Chondrocyte (in vitro differentiated cells): ENCODE data around the gene LY9. TPM values are rescaled to one million over a fixed set of nuclear protein-coding genes. Genes with fewer than 3 reads are reported as not detected.

Source experiments
- DNase-seq: peaks from one replicate; pipeline ENCODE4 v3.0.0; 2021; ENCODE audit warnings: mixed read lengths, low spot score
- H3K27ac Mint-ChIP-seq: one replicate; pipeline ENCODE4 v1.8.0; 2021; ENCODE audit warnings: mild to moderate bottlenecking, moderate library complexity, mixed read lengths; ENCODE audit not compliant: unreplicated experiment
- H3K27me3 Mint-ChIP-seq: 2 replicates; pipeline ENCODE4 v1.8.0; 2021; ENCODE audit warnings: low read depth, mixed read lengths
- H3K36me3 Mint-ChIP-seq: 2 replicates; pipeline ENCODE4 v1.8.0; 2021; ENCODE audit warnings: low read depth, mixed read lengths
- H3K4me1 Mint-ChIP-seq: 2 replicates; pipeline ENCODE4 v1.8.0; 2021; ENCODE audit warnings: low read depth, mild to moderate bottlenecking, mixed read lengths
- H3K4me3 Mint-ChIP-seq: one replicate; pipeline ENCODE4 v1.8.0; 2021; ENCODE audit warnings: mild to moderate bottlenecking, moderate library complexity, mixed read lengths; ENCODE audit not compliant: unreplicated experiment
- H3K9me3 Mint-ChIP-seq: 2 replicates; pipeline ENCODE4 v1.8.0; 2021; ENCODE audit warnings: low read depth, mixed read lengths
- total RNA-seq: library from RNA; stranded (reverse); gene quantifications from 3 replicates; pipeline ENCODE4 v1.2.1, GENCODE V29; 2021
- TF ChIP-seq, protein P1 (sequence below): fragments of 200-600 bp; sonication (generic); IDR thresholded peaks from 2 replicates; pipeline ENCODE4 v1.5.0; 2021; ENCODE audit warnings: antibody characterized with exemption, mild to moderate bottlenecking, moderate library complexity

LY9 gene
- total RNA-seq, 1 donor from 2014 or later, result not detected

DNA sequence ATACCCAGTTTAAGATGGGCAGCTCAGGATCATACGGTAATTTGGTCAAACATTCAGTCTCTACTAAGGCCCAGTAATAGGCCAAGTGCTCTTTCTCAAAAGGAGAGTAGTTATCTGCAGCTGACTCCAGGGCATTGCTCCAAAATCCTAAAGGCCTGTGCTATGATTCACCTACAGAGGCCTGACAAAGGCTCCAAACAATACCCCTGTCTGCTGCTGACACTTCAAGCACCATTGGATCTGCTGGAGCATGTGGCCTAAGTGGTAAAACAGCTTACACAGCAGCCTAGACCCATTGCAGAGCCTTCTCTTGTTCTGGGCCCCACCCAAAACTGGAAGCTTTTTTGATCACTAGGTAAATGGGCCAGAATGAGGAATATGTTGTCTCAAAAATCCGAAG, 34.1 kb upstream of the LY9 start:
- Mint-ChIP-seq H3K4me3 (no peak overlapping the region), H3K27me3 (peaks cover 3% of the 10 kb centered on the region), H3K36me3 (no peaks in the 10 kb centered on the region), H3K9me3 (no peaks in the 10 kb centered on the region), H3K27ac (no peak overlapping the region), H3K4me1 (no peaks in the 10 kb centered on the region)
- DNase-seq, result no peak
- TF ChIP-seq, protein P1, sequence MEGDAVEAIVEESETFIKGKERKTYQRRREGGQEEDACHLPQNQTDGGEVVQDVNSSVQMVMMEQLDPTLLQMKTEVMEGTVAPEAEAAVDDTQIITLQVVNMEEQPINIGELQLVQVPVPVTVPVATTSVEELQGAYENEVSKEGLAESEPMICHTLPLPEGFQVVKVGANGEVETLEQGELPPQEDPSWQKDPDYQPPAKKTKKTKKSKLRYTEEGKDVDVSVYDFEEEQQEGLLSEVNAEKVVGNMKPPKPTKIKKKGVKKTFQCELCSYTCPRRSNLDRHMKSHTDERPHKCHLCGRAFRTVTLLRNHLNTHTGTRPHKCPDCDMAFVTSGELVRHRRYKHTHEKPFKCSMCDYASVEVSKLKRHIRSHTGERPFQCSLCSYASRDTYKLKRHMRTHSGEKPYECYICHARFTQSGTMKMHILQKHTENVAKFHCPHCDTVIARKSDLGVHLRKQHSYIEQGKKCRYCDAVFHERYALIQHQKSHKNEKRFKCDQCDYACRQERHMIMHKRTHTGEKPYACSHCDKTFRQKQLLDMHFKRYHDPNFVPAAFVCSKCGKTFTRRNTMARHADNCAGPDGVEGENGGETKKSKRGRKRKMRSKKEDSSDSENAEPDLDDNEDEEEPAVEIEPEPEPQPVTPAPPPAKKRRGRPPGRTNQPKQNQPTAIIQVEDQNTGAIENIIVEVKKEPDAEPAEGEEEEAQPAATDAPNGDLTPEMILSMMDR, result no peak

DNA sequence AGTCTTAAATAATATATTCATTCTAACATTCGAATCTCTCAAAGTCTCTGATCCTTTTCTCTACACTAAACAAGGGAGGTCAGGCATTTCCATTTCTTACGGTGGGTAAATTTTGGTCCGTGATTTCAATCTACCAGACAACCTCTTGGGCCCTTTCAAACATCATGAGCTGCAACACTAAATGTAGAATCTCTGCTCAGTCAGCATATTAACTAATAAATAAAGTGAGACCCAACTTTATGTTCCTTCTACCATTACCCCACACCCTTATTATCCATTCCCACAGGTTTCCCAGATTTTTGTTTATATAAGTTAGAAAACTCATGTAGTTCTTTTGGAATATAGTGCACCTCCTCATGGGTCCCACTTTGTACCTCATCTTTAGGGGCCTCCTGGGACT, 32.0 kb upstream of the LY9 start:
- TF ChIP-seq, protein P1, result no peak
- Mint-ChIP-seq H3K4me3 (no peak overlapping the region), H3K9me3 (no peaks in the 10 kb centered on the region), H3K36me3 (no peaks in the 10 kb centered on the region), H3K27ac (no peak overlapping the region), H3K4me1 (no peaks in the 10 kb centered on the region), H3K27me3 (peaks cover 9% of the 10 kb centered on the region)
- DNase-seq, result no peak

DNA sequence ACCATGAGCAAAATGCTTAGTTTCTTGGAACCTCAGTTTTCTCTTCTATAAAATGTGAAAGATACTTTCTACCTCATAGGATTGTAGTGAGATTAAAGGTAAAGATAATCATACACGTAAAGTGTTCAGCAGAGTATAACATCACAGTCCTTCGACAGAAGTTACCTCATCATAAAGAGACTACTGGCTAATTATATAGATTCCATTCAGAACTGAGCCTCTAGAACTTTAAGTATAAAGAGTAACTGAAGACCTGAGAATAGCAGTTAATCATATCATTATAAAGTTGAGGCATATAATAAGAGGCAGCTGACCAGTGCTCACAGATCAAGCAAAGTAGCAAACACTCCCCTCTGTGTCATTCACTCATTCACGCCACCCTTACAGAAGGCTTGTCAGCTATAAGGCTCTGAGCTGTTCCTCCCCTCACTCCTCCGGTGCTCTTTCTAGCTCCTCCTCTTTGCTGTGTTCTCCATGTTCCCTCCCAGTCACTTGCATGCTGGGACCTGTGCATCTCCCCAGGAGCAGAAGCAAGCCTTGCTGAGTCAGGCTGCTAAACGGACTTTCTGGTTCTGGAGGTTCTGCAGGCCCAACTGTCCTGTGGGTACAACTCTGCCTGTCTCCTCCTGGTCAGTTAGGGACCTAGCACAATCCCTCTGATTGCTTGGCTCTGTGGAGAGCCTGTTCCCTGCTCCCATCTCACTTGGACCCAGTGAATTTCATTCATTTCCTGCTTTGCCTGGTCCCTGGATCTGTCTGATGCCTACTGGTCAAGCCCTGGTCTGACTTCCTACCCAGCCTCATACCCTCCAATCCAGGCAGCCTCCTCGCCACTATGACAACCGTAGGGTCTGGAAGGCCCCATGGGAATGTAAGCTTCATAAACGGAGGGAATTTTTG, 28.3 kb upstream of the LY9 start:
- Mint-ChIP-seq H3K9me3 (no peaks in the 10 kb centered on the region), H3K4me3 (no peak overlapping the region), H3K27ac (no peak overlapping the region), H3K36me3 (no peaks in the 10 kb centered on the region), H3K4me1 (no peaks in the 10 kb centered on the region), H3K27me3 (peaks cover 29% of the 10 kb centered on the region)
- DNase-seq, result no peak
- TF ChIP-seq, protein P1, result no peak

DNA sequence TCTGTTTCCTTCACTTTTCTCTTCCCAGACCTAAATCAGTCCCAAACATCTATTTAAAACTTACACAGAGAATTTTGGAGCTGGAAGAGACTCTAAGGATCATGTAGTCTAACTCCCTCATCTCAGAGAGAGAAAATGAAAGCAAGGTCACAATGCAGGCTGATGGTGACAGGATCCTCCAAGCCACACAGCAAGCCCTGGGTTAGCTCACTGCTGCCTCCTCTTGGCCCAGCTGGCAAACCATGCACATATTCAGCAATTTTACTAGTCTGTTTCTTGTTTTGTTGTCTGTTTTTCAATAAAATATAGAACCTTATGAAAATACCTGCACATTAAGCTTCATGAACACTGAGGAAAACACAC, 27.7 kb upstream of the LY9 start:
- Mint-ChIP-seq H3K4me3 (no peak overlapping the region), H3K4me1 (no peaks in the 10 kb centered on the region), H3K9me3 (no peaks in the 10 kb centered on the region), H3K27ac (no peak overlapping the region), H3K36me3 (no peaks in the 10 kb centered on the region), H3K27me3 (peaks cover 31% of the 10 kb centered on the region)
- no peak for DNase-seq
- TF ChIP-seq, protein P1, result peak; percentile 29

DNA sequence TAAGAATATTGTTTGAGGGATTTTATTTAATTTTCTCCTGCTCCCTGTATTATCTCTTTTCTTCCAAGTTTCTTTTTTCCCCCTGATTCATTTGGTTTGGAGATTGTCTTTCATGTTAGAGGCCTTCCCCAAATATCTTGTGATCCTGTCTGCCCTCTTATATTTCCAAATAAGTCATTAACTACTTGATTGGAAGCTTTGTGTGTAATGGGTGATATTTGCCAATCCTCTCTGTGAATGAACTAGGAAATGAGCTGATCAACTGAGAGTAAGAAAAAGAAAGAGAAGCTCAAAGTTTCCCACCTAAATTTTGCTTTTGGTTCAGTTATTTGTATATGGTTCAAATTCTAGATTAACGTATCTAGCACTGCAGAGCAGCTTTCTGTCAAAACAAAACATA, 23.6 kb upstream of the LY9 start:
- Mint-ChIP-seq H3K36me3 (no peaks in the 10 kb centered on the region), H3K4me1 (no peaks in the 10 kb centered on the region), H3K27me3 (peaks cover 39% of the 10 kb centered on the region), H3K27ac (no peak overlapping the region), H3K9me3 (no peaks in the 10 kb centered on the region), H3K4me3 (no peak overlapping the region)
- no peak for DNase-seq
- TF ChIP-seq, protein P1, result no peak
